ENCODE data around the gene EOLA2.
"Not testable (repeated sequence)": the region's sequence is repeated elsewhere in the genome, so short reads cannot be mapped to it uniquely, and the experiment has no call there.

GRCh38 chrX:149945820-149946219, 7.5 kb upstream of the EOLA2 start:
- not testable (repeated sequence) for TF ChIP-seq POLR2A, CTCF (IDR thresholded peaks at IDR 0.05)

Measured in prostate gland (tissue), 2 donors.